GM12878 (cell line): ENCODE data around the gene PKMYT1. TPM values are rescaled to one million over a fixed set of nuclear protein-coding genes. Genes with fewer than 3 reads are reported as not detected.
A peak's percentile ranks its signal among the peaks of the same experiment; 100 is the strongest.

Experiments used
- CBFB ChIP-seq: IDR thresholded peaks from 2 replicates; pipeline ENCODE4 v1.6.1; 2016; ENCODE audit warnings: antibody characterized with exemption, low read depth
- GATAD2B ChIP-seq: fragments of 450-650 bp; conservative IDR thresholded peaks from 2 replicates; pipeline ENCODE4 v1.6.1; 2017; ENCODE audit warnings: low read depth, mild to moderate bottlenecking, moderate library complexity
- HDGF ChIP-seq: fragments of 450-650 bp; IDR thresholded peaks from 2 replicates; pipeline ENCODE4 v1.6.1; 2016; ENCODE audit warnings: antibody characterized with exemption
- IKZF1 ChIP-seq: fragments of 450-650 bp; conservative IDR thresholded peaks from 2 replicates; pipeline ENCODE4 v1.6.1; 2017; ENCODE audit warnings: antibody characterized with exemption, mild to moderate bottlenecking
- JUNB ChIP-seq: IDR thresholded peaks from 2 replicates; pipeline ENCODE4 v1.6.1; 2016; ENCODE audit warnings: antibody characterized with exemption, mild to moderate bottlenecking
- NR2C2 ChIP-seq: IDR thresholded peaks from 2 replicates; pipeline ENCODE4 v1.6.1; 2011; ENCODE audit warnings: borderline replicate concordance, low read depth; ENCODE audit not compliant: control insufficient read depth, insufficient read length
- RELA ChIP-seq: fragments of 450-650 bp; IDR thresholded peaks from 2 replicates; pipeline ENCODE4 v1.8.0; 2014; ENCODE audit warnings: borderline replicate concordance; ENCODE audit not compliant: partially characterized antibody
- ZBED1 ChIP-seq: IDR thresholded peaks from 2 replicates; pipeline ENCODE4 v1.6.1; 2016; ENCODE audit warnings: borderline replicate concordance
- ZBTB40 ChIP-seq: fragments of 450-650 bp; IDR thresholded peaks from 2 replicates; pipeline ENCODE4 v1.6.1; 2016; ENCODE audit warnings: mild to moderate bottlenecking, moderate library complexity, borderline replicate concordance
- ZNF217 ChIP-seq: fragments of 450-650 bp; IDR thresholded peaks from 2 replicates; pipeline ENCODE4 v1.6.1; 2017; ENCODE audit warnings: antibody characterized with exemption, mild to moderate bottlenecking
- ZNF384 ChIP-seq: IDR thresholded peaks from 2 replicates; pipeline ENCODE4 v1.6.1; 2012; ENCODE audit warnings: low read depth, mild to moderate bottlenecking, low read length, improper control_type of control experiment, borderline replicate concordance
- polyA plus RNA-seq, 11 experiments: library from polyadenylated mRNA; depleted of rRNA in 4 of 11; unstranded in 6 of 11; stranded (reverse) in 5 of 11; fragments of >200 nt; fragmentation: Nextera tagmentation in 4 of 11; fragmentation: Illumina TruSeq in 1 of 11; extraction: Ambion mirVana in 4 of 11; extraction: Trizol in 1 of 11; gene quantifications; 1 replicate in 1 of 11; 2 replicates in 10 of 11; pipeline versions ENCODE4 v1.2.1 to v1.2.3, GENCODE V29; 2011 to 2016; ENCODE audit warnings: inconsistent platforms in 2 of 11, missing spikeins in 2 of 11, low read depth in 1 of 11
- total RNA-seq, 4 experiments: library from RNA; depleted of rRNA in 3 of 4; stranded (reverse); fragments of >200 nt in 3 of 4; fragmentation: Illumina TruSeq in 1 of 4; extraction: Trizol in 1 of 4; gene quantifications; 2 replicates each; pipeline versions ENCODE4 v1.2.1 to v1.2.3, GENCODE V29; 2013 to 2021
- TF ChIP-seq, protein P1 (sequence below): fragments of 450-650 bp; IDR thresholded peaks from 2 replicates; pipeline ENCODE4 v1.6.1; 2017; ENCODE audit warnings: mild to moderate bottlenecking, low read depth, inconsistent platforms; ENCODE audit not compliant: poor library complexity, severe bottlenecking
- TF ChIP-seq, protein P2 (sequence below): fragments of 450-650 bp; IDR thresholded peaks from 2 replicates; pipeline ENCODE4 v1.6.1; 2017; ENCODE audit warnings: antibody characterized with exemption, mild to moderate bottlenecking, moderate library complexity
- TF ChIP-seq, protein P3 (sequence below): fragments of 450-650 bp; formaldehyde crosslinking; IDR thresholded peaks from 2 replicates; pipeline ENCODE4 v1.5.0; 2022; ENCODE audit warnings: mild to moderate bottlenecking, missing genetic modification characterization

Gene PKMYT1
- total and polyA plus RNA-seq, 10 of the 15 experiments (the other 5 are each of a cell fraction or from before 2014, with no cell fraction given), result 4.6 to 101 (median 29.9) TPM

DNA sequence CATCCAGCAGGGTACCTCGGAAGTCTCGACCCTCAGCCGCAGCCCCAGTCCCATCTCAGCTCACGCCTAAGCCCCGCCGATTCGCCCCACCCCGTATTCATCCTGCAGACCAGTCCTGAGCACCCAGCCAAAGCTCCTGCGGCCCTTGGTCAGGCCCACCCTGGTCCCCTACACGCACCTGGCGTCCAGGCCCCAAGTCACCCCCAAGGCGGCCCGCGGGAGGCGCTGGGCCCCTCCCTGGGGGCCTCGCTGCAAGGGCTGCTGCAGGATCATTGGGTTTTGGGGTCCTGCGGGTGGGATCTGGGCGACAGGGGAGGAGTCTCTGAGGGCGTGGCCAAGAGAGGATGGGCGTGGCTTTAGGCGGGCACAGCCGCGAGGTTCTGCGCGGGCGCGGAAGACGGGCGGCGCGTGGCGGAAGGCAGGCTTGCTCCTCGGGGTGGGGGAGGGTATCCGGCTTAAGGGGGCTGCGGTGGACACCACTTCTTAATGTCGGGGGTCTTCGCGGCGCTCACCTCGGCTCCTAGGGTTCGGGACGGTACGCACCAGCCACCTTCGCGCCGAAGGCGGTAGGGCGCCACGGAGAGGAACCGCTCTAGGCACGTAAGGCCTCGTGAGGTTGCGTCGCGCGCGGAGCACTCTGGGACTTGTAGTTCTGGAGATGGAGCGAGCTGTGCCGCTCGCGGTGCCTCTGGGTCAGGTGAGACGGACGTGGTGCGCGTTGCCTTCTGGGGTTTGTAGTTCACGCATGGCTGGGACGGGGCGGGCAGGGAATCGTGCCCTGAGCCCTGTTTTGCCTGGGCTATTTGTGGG, 43.6 kb upstream of the PKMYT1 start, which contains the start of the genes HCFC1R1 and THOC6 (continued):
- TF ChIP-seq, protein P1, sequence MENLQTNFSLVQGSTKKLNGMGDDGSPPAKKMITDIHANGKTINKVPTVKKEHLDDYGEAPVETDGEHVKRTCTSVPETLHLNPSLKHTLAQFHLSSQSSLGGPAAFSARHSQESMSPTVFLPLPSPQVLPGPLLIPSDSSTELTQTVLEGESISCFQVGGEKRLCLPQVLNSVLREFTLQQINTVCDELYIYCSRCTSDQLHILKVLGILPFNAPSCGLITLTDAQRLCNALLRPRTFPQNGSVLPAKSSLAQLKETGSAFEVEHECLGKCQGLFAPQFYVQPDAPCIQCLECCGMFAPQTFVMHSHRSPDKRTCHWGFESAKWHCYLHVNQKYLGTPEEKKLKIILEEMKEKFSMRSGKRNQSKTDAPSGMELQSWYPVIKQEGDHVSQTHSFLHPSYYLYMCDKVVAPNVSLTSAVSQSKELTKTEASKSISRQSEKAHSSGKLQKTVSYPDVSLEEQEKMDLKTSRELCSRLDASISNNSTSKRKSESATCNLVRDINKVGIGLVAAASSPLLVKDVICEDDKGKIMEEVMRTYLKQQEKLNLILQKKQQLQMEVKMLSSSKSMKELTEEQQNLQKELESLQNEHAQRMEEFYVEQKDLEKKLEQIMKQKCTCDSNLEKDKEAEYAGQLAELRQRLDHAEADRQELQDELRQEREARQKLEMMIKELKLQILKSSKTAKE, result no peak
- TF ChIP-seq ZBTB40 (peak; percentile 81; the same call in 1 of the 2 replicates), RELA (peak; percentile 77), CBFB (0 out of 2 replicates have a peak, but pooled peaks have one; percentile 52), JUNB (no peak), IKZF1 (peak; percentile 99), ZNF217 (no peak), ZBED1 (no peak), NR2C2 (no peak), HDGF (peak; percentile 84), GATAD2B (0 out of 2 replicates have a peak, but pooled peaks have one; percentile 48), ZNF384 (no peak)
- TF ChIP-seq, protein P2, sequence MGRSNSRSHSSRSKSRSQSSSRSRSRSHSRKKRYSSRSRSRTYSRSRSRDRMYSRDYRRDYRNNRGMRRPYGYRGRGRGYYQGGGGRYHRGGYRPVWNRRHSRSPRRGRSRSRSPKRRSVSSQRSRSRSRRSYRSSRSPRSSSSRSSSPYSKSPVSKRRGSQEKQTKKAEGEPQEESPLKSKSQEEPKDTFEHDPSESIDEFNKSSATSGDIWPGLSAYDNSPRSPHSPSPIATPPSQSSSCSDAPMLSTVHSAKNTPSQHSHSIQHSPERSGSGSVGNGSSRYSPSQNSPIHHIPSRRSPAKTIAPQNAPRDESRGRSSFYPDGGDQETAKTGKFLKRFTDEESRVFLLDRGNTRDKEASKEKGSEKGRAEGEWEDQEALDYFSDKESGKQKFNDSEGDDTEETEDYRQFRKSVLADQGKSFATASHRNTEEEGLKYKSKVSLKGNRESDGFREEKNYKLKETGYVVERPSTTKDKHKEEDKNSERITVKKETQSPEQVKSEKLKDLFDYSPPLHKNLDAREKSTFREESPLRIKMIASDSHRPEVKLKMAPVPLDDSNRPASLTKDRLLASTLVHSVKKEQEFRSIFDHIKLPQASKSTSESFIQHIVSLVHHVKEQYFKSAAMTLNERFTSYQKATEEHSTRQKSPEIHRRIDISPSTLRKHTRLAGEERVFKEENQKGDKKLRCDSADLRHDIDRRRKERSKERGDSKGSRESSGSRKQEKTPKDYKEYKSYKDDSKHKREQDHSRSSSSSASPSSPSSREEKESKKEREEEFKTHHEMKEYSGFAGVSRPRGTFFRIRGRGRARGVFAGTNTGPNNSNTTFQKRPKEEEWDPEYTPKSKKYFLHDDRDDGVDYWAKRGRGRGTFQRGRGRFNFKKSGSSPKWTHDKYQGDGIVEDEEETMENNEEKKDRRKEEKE, result no peak
- TF ChIP-seq, protein P3, sequence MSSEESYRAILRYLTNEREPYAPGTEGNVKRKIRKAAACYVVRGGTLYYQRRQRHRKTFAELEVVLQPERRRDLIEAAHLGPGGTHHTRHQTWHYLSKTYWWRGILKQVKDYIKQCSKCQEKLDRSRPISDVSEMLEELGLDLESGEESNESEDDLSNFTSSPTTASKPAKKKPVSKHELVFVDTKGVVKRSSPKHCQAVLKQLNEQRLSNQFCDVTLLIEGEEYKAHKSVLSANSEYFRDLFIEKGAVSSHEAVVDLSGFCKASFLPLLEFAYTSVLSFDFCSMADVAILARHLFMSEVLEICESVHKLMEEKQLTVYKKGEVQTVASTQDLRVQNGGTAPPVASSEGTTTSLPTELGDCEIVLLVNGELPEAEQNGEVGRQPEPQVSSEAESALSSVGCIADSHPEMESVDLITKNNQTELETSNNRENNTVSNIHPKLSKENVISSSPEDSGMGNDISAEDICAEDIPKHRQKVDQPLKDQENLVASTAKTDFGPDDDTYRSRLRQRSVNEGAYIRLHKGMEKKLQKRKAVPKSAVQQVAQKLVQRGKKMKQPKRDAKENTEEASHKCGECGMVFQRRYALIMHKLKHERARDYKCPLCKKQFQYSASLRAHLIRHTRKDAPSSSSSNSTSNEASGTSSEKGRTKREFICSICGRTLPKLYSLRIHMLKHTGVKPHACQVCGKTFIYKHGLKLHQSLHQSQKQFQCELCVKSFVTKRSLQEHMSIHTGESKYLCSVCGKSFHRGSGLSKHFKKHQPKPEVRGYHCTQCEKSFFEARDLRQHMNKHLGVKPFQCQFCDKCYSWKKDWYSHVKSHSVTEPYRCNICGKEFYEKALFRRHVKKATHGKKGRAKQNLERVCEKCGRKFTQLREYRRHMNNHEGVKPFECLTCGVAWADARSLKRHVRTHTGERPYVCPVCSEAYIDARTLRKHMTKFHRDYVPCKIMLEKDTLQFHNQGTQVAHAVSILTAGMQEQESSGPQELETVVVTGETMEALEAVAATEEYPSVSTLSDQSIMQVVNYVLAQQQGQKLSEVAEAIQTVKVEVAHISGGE (CRISPR knock-in tag), result no peak
